H1 (cell line): ENCODE data around the gene PTCH1. TPM values are rescaled to one million over a fixed set of nuclear protein-coding genes. Genes with fewer than 3 reads are reported as not detected.

Experiments used
- CTCF ChIA-PET: fragments of 300-600 bp; sonication (Branson Sonifier 250); formaldehyde crosslinking; loops from one replicate; lab custom pipeline; 2021; ENCODE audit not compliant: partially characterized antibody; lab: Charles Lee
- POLR2A ChIA-PET: fragments of 300-600 bp; sonication (Branson Sonifier 250); formaldehyde crosslinking; loops from one replicate; lab custom pipeline; 2021; ENCODE audit warnings: inconsistent platforms; ENCODE audit not compliant: partially characterized antibody; lab: Charles Lee
- DNase-seq, 2 experiments: peaks; one replicate each; pipeline versions ENCODE4 v3.0.0 to v3.0.0-alpha.2; 2010 to 2022; ENCODE audit warnings: low spot score in 2 of 2, low read depth in 1 of 2, mixed read lengths in 1 of 2
- FAIRE-seq: peaks from 2 replicates; lab custom pipeline; 2011; peaks lifted over from hg19 to GRCh38; lab: Jason Lieb, UNC
- H2AFZ ChIP-seq: 2 replicates; pipeline ENCODE4 v1.8.1; 2012; ENCODE audit warnings: low read length, inconsistent platforms
- H2AK5ac ChIP-seq: 2 replicates; pipeline ENCODE4 v1.6.1; 2013; ENCODE audit warnings: low read depth, low read length
- H2BK120ac ChIP-seq: replicated peaks from 2 replicates; pipeline ENCODE3; 2013; ENCODE audit warnings: low read depth, low read length, inconsistent platforms
- H2BK12ac ChIP-seq: 2 replicates; pipeline ENCODE4 v1.6.1; 2013; ENCODE audit warnings: low read depth, low read length
- H2BK15ac ChIP-seq: 2 replicates; pipeline ENCODE4 v1.6.1; 2013; ENCODE audit warnings: low read length
- H2BK20ac ChIP-seq: 2 replicates; pipeline ENCODE4 v1.6.1; 2013; ENCODE audit warnings: low read length
- H2BK5ac ChIP-seq: 2 replicates; pipeline ENCODE4 v1.6.1; 2013; ENCODE audit warnings: low read depth, low read length
- H3K14ac ChIP-seq: 2 replicates; pipeline ENCODE4 v1.6.1; 2013; ENCODE audit warnings: inconsistent platforms; ENCODE audit not compliant: insufficient read length
- H3K18ac ChIP-seq: 2 replicates; pipeline ENCODE4 v1.6.1; 2013; ENCODE audit warnings: low read length; ENCODE audit errors: extremely low read depth
- H3K23ac ChIP-seq: 2 replicates; pipeline ENCODE4 v1.6.1; 2013; ENCODE audit warnings: inconsistent platforms; ENCODE audit not compliant: insufficient read length
- H3K23me2 ChIP-seq: 2 replicates; pipeline ENCODE4 v1.6.1; 2013; ENCODE audit warnings: low read depth, low read length
- H3K27ac ChIP-seq: 2 replicates; pipeline ENCODE4 v1.6.1; 2011; ENCODE audit warnings: low read depth, low read length, inconsistent platforms
- H3K27me3 ChIP-seq, 4 experiments: replicated peaks in 1 of 4; 1 replicate in 1 of 4; 2 replicates in 3 of 4; pipeline versions ENCODE4 v1.6.1 to v1.8.1; 2011 to 2013; ENCODE audit warnings: low read length in 3 of 4, mild to moderate bottlenecking in 3 of 4, inconsistent platforms in 2 of 4, mixed read lengths in 2 of 4, moderate library complexity in 1 of 4; ENCODE audit not compliant: control insufficient read depth in 3 of 4, insufficient read depth in 3 of 4; ENCODE audit errors: extremely low read depth in 1 of 4
- H3K36me3 ChIP-seq, 4 experiments: 2 replicates each; pipeline versions ENCODE4 v1.6.1 to v1.8.1; 2011 to 2013; ENCODE audit warnings: mild to moderate bottlenecking in 4 of 4, low read length in 3 of 4, moderate library complexity in 2 of 4, control low read depth in 1 of 4, inconsistent platforms in 1 of 4; ENCODE audit not compliant: insufficient read depth in 4 of 4, control insufficient read depth in 2 of 4
- H3K4ac ChIP-seq: replicated peaks from 2 replicates; pipeline ENCODE3; 2013; ENCODE audit warnings: low read length, low read depth, mixed read lengths, inconsistent platforms; ENCODE audit not compliant: insufficient read length
- H3K4me1 ChIP-seq, 4 experiments: replicated peaks in 1 of 4; 1 replicate in 1 of 4; 2 replicates in 3 of 4; pipeline versions ENCODE4 v1.6.1 to v1.8.1; 2011 to 2013; ENCODE audit warnings: low read length in 3 of 4, inconsistent platforms in 2 of 4, mixed read lengths in 1 of 4; ENCODE audit not compliant: insufficient read depth in 4 of 4, control insufficient read depth in 3 of 4
- H3K4me2 ChIP-seq, 2 experiments: 2 replicates each; pipeline versions ENCODE4 v1.6.1 to v1.8.1; 2011 to 2013; ENCODE audit warnings: low read depth in 2 of 2, low read length in 2 of 2, control low read depth in 1 of 2, inconsistent platforms in 1 of 2, mild to moderate bottlenecking in 1 of 2; ENCODE audit not compliant: insufficient read depth in 1 of 2
- H3K4me3 ChIP-seq, 4 experiments: fragments of 200-600, 300-600 bp in 1 of 4; sonication (generic), shearing (Covaris generic), sonication (Bioruptor Twin) in 1 of 4; 2 replicates each; pipeline versions ENCODE4 v1.5.1 to v1.8.1; 2011 to 2016; ENCODE audit warnings: low read length in 4 of 4, low read depth in 3 of 4, control low read depth in 2 of 4, inconsistent platforms in 2 of 4, mild to moderate bottlenecking in 2 of 4, mixed read lengths in 1 of 4, moderate library complexity in 1 of 4; ENCODE audit not compliant: insufficient read depth in 2 of 4; ENCODE audit errors: extremely low read depth in 1 of 4
- H3K56ac ChIP-seq: replicated peaks from 2 replicates; pipeline ENCODE3; 2013; ENCODE audit warnings: low read depth, mild to moderate bottlenecking, mixed read lengths, low read length, inconsistent platforms; ENCODE audit not compliant: insufficient read length
- H3K79me1 ChIP-seq: 2 replicates; pipeline ENCODE4 v1.6.1; 2013; ENCODE audit warnings: low read depth, low read length, control low read depth
- H3K79me2 ChIP-seq, 2 experiments: 2 replicates each; pipeline versions ENCODE4 v1.6.1 to v1.8.1; 2012 to 2013; ENCODE audit warnings: low read length in 2 of 2, mild to moderate bottlenecking in 2 of 2, inconsistent platforms in 1 of 2; ENCODE audit not compliant: insufficient read depth in 2 of 2, control insufficient read depth in 1 of 2
- H3K9ac ChIP-seq, 4 experiments: replicated peaks in 1 of 4; 1 replicate in 1 of 4; 2 replicates in 3 of 4; pipeline versions ENCODE4 v1.6.1 to v1.8.1; 2011 to 2013; ENCODE audit warnings: low read depth in 3 of 4, low read length in 3 of 4, control low read depth in 2 of 4, mild to moderate bottlenecking in 2 of 4, moderate library complexity in 2 of 4, inconsistent platforms in 1 of 4; ENCODE audit errors: extremely low read depth in 1 of 4
- H3K9me3 ChIP-seq, 2 experiments: 2 replicates each; pipeline versions ENCODE4 v1.6.1 to v1.8.1; 2012 to 2013; ENCODE audit warnings: mild to moderate bottlenecking in 2 of 2, moderate library complexity in 2 of 2, control low read depth in 1 of 2, inconsistent platforms in 1 of 2, low read depth in 1 of 2, low read length in 1 of 2, mixed read lengths in 1 of 2; ENCODE audit not compliant: insufficient read depth in 2 of 2
- H4K20me1 ChIP-seq, 2 experiments: replicated peaks in 1 of 2; 2 replicates each; pipeline versions ENCODE3 to v1.8.1; 2011 to 2013; ENCODE audit warnings: inconsistent platforms in 2 of 2, low read length in 2 of 2, mild to moderate bottlenecking in 1 of 2; ENCODE audit not compliant: insufficient read depth in 2 of 2, control insufficient read depth in 1 of 2
- H4K5ac ChIP-seq: 2 replicates; pipeline ENCODE4 v1.6.1; 2013; ENCODE audit warnings: low read length, low read depth, mixed read lengths, inconsistent platforms; ENCODE audit not compliant: insufficient read length
- H4K8ac ChIP-seq: 2 replicates; pipeline ENCODE4 v1.8.0; 2013; ENCODE audit warnings: mild to moderate bottlenecking, moderate library complexity, low read length, inconsistent platforms; ENCODE audit not compliant: insufficient read depth; ENCODE audit errors: extremely low read depth
- H4K91ac ChIP-seq: replicated peaks from 2 replicates; pipeline ENCODE3; 2013; ENCODE audit warnings: low read length, mixed read lengths, inconsistent platforms; ENCODE audit not compliant: insufficient read length
- CTBP2 ChIP-seq: IDR thresholded peaks from 2 replicates; pipeline ENCODE4 v1.7.0; 2011; ENCODE audit warnings: borderline replicate concordance, mild to moderate bottlenecking, moderate library complexity, mixed read lengths, low read length; ENCODE audit not compliant: insufficient read depth, insufficient read length
- WGBS, 2 experiments: shearing (Covaris generic) in 1 of 2; methylation state at CpG; one replicate each; pipeline versions ENCODE4 v1.1.6 to v1.1.7; 2013 to 2015; ENCODE audit warnings: low lambda C conversion rate in 2 of 2, mixed read lengths in 2 of 2, inconsistent platforms in 1 of 2, low coverage in 1 of 2, missing lambda C conversion rate in 1 of 2; ENCODE audit not compliant: insufficient replicate concordance in 2 of 2, insufficient coverage in 1 of 2, insufficient read length in 1 of 2; ENCODE audit errors: extremely low coverage in 1 of 2, missing lambda C conversion rate in 1 of 2; 5-methylcytosine and 5-hydroxymethylcytosine counted together
- polyA plus RNA-seq, 7 experiments: library from polyadenylated mRNA; depleted of rRNA in 3 of 7; stranded (reverse) in 5 of 7; unstranded in 2 of 7; fragments of >200 nt in 5 of 7; fragments of 200-250 nt in 2 of 7; gene quantifications; 1 replicate in 5 of 7; 2 replicates in 1 of 7; 4 replicates in 1 of 7; pipeline versions ENCODE4 v1.2.1 to v1.2.3, GENCODE V29; 2011 to 2013; ENCODE audit warnings: missing spikeins in 2 of 7, mixed read lengths in 2 of 7
- total RNA-seq: library from RNA; stranded (reverse); fragmentation: NEBNext Ultra II Directional; extraction: Animal tissue kit (Norgen Biotek cat#: 25700); gene quantifications from 2 replicates; pipeline ENCODE4 v1.2.1, GENCODE V29; 2021

PTCH1 gene
- total and polyA plus RNA-seq, 2 of the 8 experiments (the other 6 are each of a cell fraction or from before 2014, with no cell fraction given): 6.4 to 34.1 TPM

GRCh38 chr9:95480346-95480745, 36.4 kb downstream of the PTCH1 start:
- Histone ChIP-seq H4K8ac (no peak overlapping the region), H3K27ac (no peak overlapping the region), H3K4me2 (no peak overlapping the region; a peak in 1 of 4 replicates), H3K79me2 (no peaks in the 10 kb centered on the region)
- CTCF ChIA-PET: interaction anchor here (1.3 kb wide), 1 partner anchor 16 kb away, joined by 3 read pairs; no protein-coding TSS in a partner anchor
- TF ChIP-seq CTBP2: no peak
- TF ChIP-seq, all 59 proteins: peak for 0
- no peak overlapping the region for H2BK20ac ChIP-seq
- FAIRE-seq: no peak
- no peak overlapping the region for H3K9ac ChIP-seq
- DNase-seq: no peak
- no peak overlapping the region for H4K91ac ChIP-seq
- no peaks in the 10 kb centered on the region for H3K27me3 ChIP-seq
- H3K23me2 ChIP-seq: no peaks in the 10 kb centered on the region
- H2BK5ac ChIP-seq: no peak overlapping the region
- POLR2A ChIA-PET: no interaction called here
- no peak overlapping the region for H3K4me3 ChIP-seq
- no peaks in the 10 kb centered on the region for H3K9me3 ChIP-seq
- no peak overlapping the region for H3K4ac ChIP-seq
- H2BK120ac ChIP-seq: no peak overlapping the region
- no peak overlapping the region for H2AK5ac ChIP-seq
- peaks cover 9 to 26% (median 19%) of the 10 kb centered on the region in 4 experiments for H3K4me1 ChIP-seq
- no peak overlapping the region for H2AFZ ChIP-seq
- no peak overlapping the region for H2BK15ac ChIP-seq
- H4K20me1 ChIP-seq: peaks cover 1 to 10% of the 10 kb centered on the region in 2 experiments
- no peak overlapping the region for H3K18ac ChIP-seq
- no peaks in the 10 kb centered on the region; the same call in 1 of the 2 replicates for H3K79me1 ChIP-seq
- no peak overlapping the region for H4K5ac ChIP-seq
- H3K36me3 ChIP-seq: peaks cover 11 to 61% (median 19%) of the 10 kb centered on the region in 4 experiments
- H3K56ac ChIP-seq: no peak overlapping the region
- H3K23ac ChIP-seq: no peak overlapping the region
- WGBS, 2 experiments: 98% methylated on average over 12 of the region's 12 CpGs; no CpG with 5 or more reads in 1 of the 2 experiments
- H2BK12ac ChIP-seq: no peak overlapping the region
- H3K14ac ChIP-seq: no peak overlapping the region
